K562 (cell line): ENCODE results near the gene FMO5. TPM values are rescaled to one million over a fixed set of nuclear protein-coding genes. Genes with fewer than 3 reads are reported as not detected.

Source experiments
- ATAC-seq: fragments of 200-7000 bp; cut with Tn5 transposase; 3 replicates; pipeline ENCODE4 v1.9.1; 2020; ENCODE audit warnings: moderate library complexity
- BruUV-seq: library from RNA; stranded (reverse); fragments of 400-500 nt; replicated peaks from 2 replicates; lab custom pipeline; 2021; lab: Mats Ljungman, UMichigan
- CTCF ChIA-PET: fragments of 300-600 bp; formaldehyde crosslinking; extraction: SDS; loops from one replicate; lab custom pipeline; 2021; ENCODE audit warnings: low intra/inter-chr PET ratio; lab: Yijun Ruan, JAX
- POLR2A ChIA-PET: fragments of 300-600, 350-650 bp; sonication (Branson Sonifier 250); formaldehyde crosslinking; extraction: SDS; loops from one replicate; lab custom pipeline; 2021; ENCODE audit warnings: antibody characterized with exemption, inconsistent platforms; lab: Yijun Ruan, JAX
- DNase-seq, 4 experiments: peaks; one replicate each; pipeline versions ENCODE4 v3.0.0 to v3.0.0-alpha.2; 2011 to 2018; ENCODE audit warnings: low spot score in 3 of 4, mixed read lengths in 3 of 4; ENCODE audit errors: extremely low read depth in 1 of 4
- FAIRE-seq: peaks from 2 replicates; lab custom pipeline; 2011; peaks lifted over from hg19 to GRCh38; lab: Jason Lieb, UNC
- H2AFZ ChIP-seq: 2 replicates; pipeline ENCODE4 v1.6.0; 2011; ENCODE audit warnings: low read depth, low read length, control low read depth, inconsistent platforms
- H3K27ac ChIP-seq: fragments of 200-600 bp; 3 replicates; pipeline ENCODE4 v1.8.0; 2011; ENCODE audit warnings: low read depth, mild to moderate bottlenecking, control low read depth, inconsistent platforms, low read length, moderate library complexity, mixed read lengths; ENCODE audit errors: extremely low read depth
- H3K27me3 ChIP-seq, 2 experiments: fragments of 300-600 bp in 1 of 2; 2 replicates in 1 of 2; 3 replicates in 1 of 2; pipeline versions ENCODE4 v1.6.0 to v1.8.0; 2011; ENCODE audit warnings: inconsistent platforms in 2 of 2, low read length in 2 of 2, mild to moderate bottlenecking in 1 of 2, mixed read lengths in 1 of 2, moderate library complexity in 1 of 2; ENCODE audit not compliant: control insufficient read depth in 2 of 2, insufficient read depth in 2 of 2
- H3K36me3 ChIP-seq: fragments of 300-600 bp; 3 replicates; pipeline ENCODE4 v1.8.0; 2011; ENCODE audit warnings: mild to moderate bottlenecking, low read length, inconsistent platforms; ENCODE audit not compliant: control insufficient read depth, insufficient read depth
- H3K4me1 ChIP-seq, 2 experiments: fragments of 200-600 bp in 1 of 2; replicated peaks in 1 of 2; 2 replicates in 1 of 2; 3 replicates in 1 of 2; pipeline versions ENCODE4 v1.5.1 to v1.8.0; 2011; ENCODE audit warnings: inconsistent platforms in 2 of 2, low read length in 2 of 2, mild to moderate bottlenecking in 1 of 2, mixed read lengths in 1 of 2, moderate library complexity in 1 of 2; ENCODE audit not compliant: control insufficient read depth in 2 of 2, insufficient read depth in 2 of 2
- H3K4me2 ChIP-seq: 2 replicates; pipeline ENCODE4 v1.6.1; 2011; ENCODE audit warnings: low read length, control low read depth, inconsistent platforms, mixed read lengths; ENCODE audit not compliant: insufficient read depth
- H3K4me3 ChIP-seq: fragments of 200-600 bp; sonication (generic), shearing (Covaris generic); 2 replicates; pipeline ENCODE4 v1.5.1; 2016; ENCODE audit warnings: control low read depth, inconsistent platforms
- H3K79me2 ChIP-seq: fragments of 200-600 bp; 3 replicates; pipeline ENCODE4 v1.8.0; 2011; ENCODE audit warnings: low read length, inconsistent platforms; ENCODE audit not compliant: control insufficient read depth, insufficient read depth
- H3K9ac ChIP-seq, 2 experiments: 2 replicates each; pipeline versions ENCODE4 v1.6.0 to v1.6.1; 2011; ENCODE audit warnings: low read depth in 2 of 2, low read length in 2 of 2, control low read depth in 1 of 2, inconsistent platforms in 1 of 2, mild to moderate bottlenecking in 1 of 2, mixed read lengths in 1 of 2; ENCODE audit not compliant: insufficient read depth in 1 of 2
- H3K9me1 ChIP-seq: one replicate; pipeline ENCODE4 v1.6.0; 2011; ENCODE audit warnings: inconsistent platforms, mild to moderate bottlenecking, low read length, moderate library complexity; ENCODE audit not compliant: control insufficient read depth, insufficient read depth
- H3K9me3 ChIP-seq: replicated peaks from 2 replicates; pipeline ENCODE4 v1.5.1; 2011; ENCODE audit warnings: low read depth, low read length, inconsistent platforms; ENCODE audit not compliant: control insufficient read depth, insufficient read depth
- H4K20me1 ChIP-seq: replicated peaks from 2 replicates; pipeline ENCODE4 v1.6.1; 2011; ENCODE audit warnings: low read length, inconsistent platforms, mixed read lengths; ENCODE audit not compliant: control insufficient read depth, insufficient read depth
- KDM1A ChIP-seq, 2 experiments: fragments of 450-650 bp; IDR thresholded peaks; 2 replicates each; pipeline ENCODE4 v1.6.1; 2016; ENCODE audit warnings: mild to moderate bottlenecking in 2 of 2
- KLF1 ChIP-seq: fragments of 450-650 bp; IDR thresholded peaks from 2 replicates; pipeline ENCODE4 v1.6.1; 2016; ENCODE audit warnings: missing genetic modification characterization, missing compliant biosample characterization
- MAFK ChIP-seq: IDR thresholded peaks from 2 replicates; pipeline ENCODE4 v1.6.1; 2011; ENCODE audit warnings: low read length, improper control_type of control experiment
- MAX ChIP-seq: sonication (generic); formaldehyde crosslinking; IDR thresholded peaks from 2 replicates; pipeline ENCODE4 v1.9.0; 2022; ENCODE audit warnings: mild to moderate bottlenecking, missing genetic modification reagents
- MXD1 ChIP-seq: fragments of 250-450 bp; sonication (Bioruptor Pico); IDR thresholded peaks from 2 replicates; pipeline ENCODE4 v1.8.0; 2021; ENCODE audit warnings: borderline replicate concordance, mild to moderate bottlenecking, moderate library complexity; ENCODE audit not compliant: poor library complexity, severe bottlenecking
- PATZ1 ChIP-seq: fragments of 250-450 bp; sonication (Bioruptor Pico); IDR thresholded peaks from 2 replicates; pipeline ENCODE4 v1.5.0; 2020; ENCODE audit warnings: mild to moderate bottlenecking, borderline replicate concordance
- ZBTB33 ChIP-seq: sonication (generic); formaldehyde crosslinking; IDR thresholded peaks from 2 replicates; pipeline ENCODE4 v1.8.1; 2023; ENCODE audit warnings: mild to moderate bottlenecking, missing genetic modification reagents
- ZNF318 ChIP-seq, 2 experiments: fragments of 450-650 bp; IDR thresholded peaks; 2 replicates each; pipeline ENCODE4 v1.6.1; 2016; ENCODE audit warnings: mild to moderate bottlenecking in 2 of 2, borderline replicate concordance in 1 of 2, low read depth in 1 of 2, moderate library complexity in 1 of 2
- WGBS: fragments of 100-300 bp; shearing (Covaris generic); methylation state at CpG from one replicate; pipeline ENCODE4 v1.1.6; 2016; ENCODE audit warnings: low coverage, mixed read lengths; ENCODE audit not compliant: insufficient coverage; ENCODE audit errors: missing lambda C conversion rate; 5-methylcytosine and 5-hydroxymethylcytosine counted together
- in situ Hi-C: fragments of 300-500 bp; cut with MboI; formaldehyde crosslinking; loops from 4 replicates; pipeline ENCODE4 v1.15.0; 2018; ENCODE audit warnings: inconsistent platforms, mixed read lengths
- intact Hi-C: fragments of 100-400 bp; cut with micrococcal nuclease; formaldehyde crosslinking; loops from 2 replicates; pipeline ENCODE4 v1.14.2; 2022
- polyA plus RNA-seq, 8 experiments: library from polyadenylated mRNA; depleted of rRNA in 4 of 8; stranded (reverse) in 5 of 8; unstranded in 3 of 8; fragments of >200 nt; fragmentation: Nextera tagmentation in 2 of 8; fragmentation: Illumina TruSeq in 1 of 8; extraction: Ambion mirVana in 2 of 8; extraction: Trizol in 1 of 8; gene quantifications; 2 replicates each; pipeline versions ENCODE4 v1.2.1 to v1.2.3, GENCODE V29; 2011 to 2014; ENCODE audit warnings: inconsistent platforms in 1 of 8, missing spikeins in 1 of 8
- total RNA-seq, 7 experiments: library from RNA; depleted of rRNA in 6 of 7; stranded (reverse); fragments of >200 nt in 6 of 7; fragmentation: Illumina TruSeq in 2 of 7; extraction: Trizol in 2 of 7; gene quantifications; 2 replicates each; pipeline versions ENCODE4 v1.2.1 to v1.2.3, GENCODE V29; 2011 to 2021; ENCODE audit warnings: low replicate concordance in 1 of 7

The FMO5 gene
- total and polyA plus RNA-seq, 9 of the 15 experiments (the other 6 are each of a cell fraction or from before 2014, with no cell fraction given) = 0.11 to 0.69 (median 0.19) TPM; not detected in 1

- 30% methylated on average over 1 of the region's 1 CpG for WGBS
- intact Hi-C loops = no loop called here
- no peak for TF ChIP-seq PATZ1
- no peak for TF ChIP-seq MAX (CRISPR knock-in tag)
- no peak for TF ChIP-seq KLF1
- no peak for TF ChIP-seq KDM1A (IDR thresholded peaks at IDR 0.05)
- TF ChIP-seq MAFK = no peak
- no peak for TF ChIP-seq ZBTB33 (CRISPR knock-in tag)
- TF ChIP-seq MXD1 (CRISPR knock-in tag) = no peak
- no peak for TF ChIP-seq ZNF318 (IDR thresholded peaks at IDR 0.05; ENCODE audit: borderline replicate concordance in 1 of 2, low read depth in 1 of 2)
Measured at GRCh38 chr1:147151244-147151643, 73.9 kb downstream of the FMO5 start.

More at GRCh38 chr1:147151244-147151643, 73.9 kb downstream of the FMO5 start:
- no peaks in the 10 kb centered on the region for H3K27me3 ChIP-seq
- no peak for DNase-seq
- ChIA-PET POLR2A (interaction anchor here (1.3 kb wide), 1 partner anchor 18 kb away, joined by 4 read pairs; no protein-coding TSS in a partner anchor), CTCF (no interaction called here)
- no peak overlapping the region for H3K27ac ChIP-seq
- H3K36me3 ChIP-seq = no peaks in the 10 kb centered on the region
- FAIRE-seq = no peak
- H3K4me3 ChIP-seq = no peak overlapping the region
- H4K20me1 ChIP-seq = no peaks in the 10 kb centered on the region
- in situ Hi-C loops = no loop called here
- H3K4me1 ChIP-seq = no peaks in the 10 kb centered on the region
- H3K9me1 ChIP-seq = no peaks in the 10 kb centered on the region
- no peaks in the 10 kb centered on the region; the same call in 1 of the 2 replicates for H3K9me3 ChIP-seq
- no peak overlapping the region for H3K4me2 ChIP-seq
- ATAC-seq = no peak
- no peaks in the 10 kb centered on the region for H3K79me2 ChIP-seq
- H3K9ac ChIP-seq = no peak overlapping the region
- no TSS peak for BruUV-seq
- H2AFZ ChIP-seq = no peak overlapping the region
